ENCODE data around the gene FAM219A. TPM values are rescaled to one million over a fixed set of nuclear protein-coding genes. Genes with fewer than 3 reads are reported as not detected.

Gene FAM219A
- total RNA-seq, 1 donor from 2014 or later, result 22.9 TPM

DNA sequence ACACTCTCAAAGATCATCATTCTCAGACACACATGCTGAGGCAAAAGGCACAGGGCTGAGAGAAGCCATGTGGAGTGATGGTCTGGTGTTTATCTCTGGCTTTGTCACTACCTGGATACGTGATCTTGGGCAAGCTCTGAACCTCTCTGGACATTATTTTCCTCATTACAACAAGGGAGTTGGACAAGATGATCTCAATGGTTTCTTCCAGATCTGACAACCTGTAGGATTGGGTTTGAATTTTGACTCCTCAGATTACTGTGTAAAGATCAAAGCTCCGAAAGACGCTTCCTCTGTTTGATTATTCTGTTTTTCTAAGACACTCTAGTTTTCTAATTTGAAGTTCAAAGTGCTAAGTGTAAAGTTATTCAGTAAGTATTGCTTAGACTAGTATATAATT, 109.0 kb downstream of the FAM219A start:
- TF ChIP-seq, protein P1, sequence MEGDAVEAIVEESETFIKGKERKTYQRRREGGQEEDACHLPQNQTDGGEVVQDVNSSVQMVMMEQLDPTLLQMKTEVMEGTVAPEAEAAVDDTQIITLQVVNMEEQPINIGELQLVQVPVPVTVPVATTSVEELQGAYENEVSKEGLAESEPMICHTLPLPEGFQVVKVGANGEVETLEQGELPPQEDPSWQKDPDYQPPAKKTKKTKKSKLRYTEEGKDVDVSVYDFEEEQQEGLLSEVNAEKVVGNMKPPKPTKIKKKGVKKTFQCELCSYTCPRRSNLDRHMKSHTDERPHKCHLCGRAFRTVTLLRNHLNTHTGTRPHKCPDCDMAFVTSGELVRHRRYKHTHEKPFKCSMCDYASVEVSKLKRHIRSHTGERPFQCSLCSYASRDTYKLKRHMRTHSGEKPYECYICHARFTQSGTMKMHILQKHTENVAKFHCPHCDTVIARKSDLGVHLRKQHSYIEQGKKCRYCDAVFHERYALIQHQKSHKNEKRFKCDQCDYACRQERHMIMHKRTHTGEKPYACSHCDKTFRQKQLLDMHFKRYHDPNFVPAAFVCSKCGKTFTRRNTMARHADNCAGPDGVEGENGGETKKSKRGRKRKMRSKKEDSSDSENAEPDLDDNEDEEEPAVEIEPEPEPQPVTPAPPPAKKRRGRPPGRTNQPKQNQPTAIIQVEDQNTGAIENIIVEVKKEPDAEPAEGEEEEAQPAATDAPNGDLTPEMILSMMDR (IDR thresholded peaks at IDR 0.05; ENCODE audit: borderline replicate concordance), result no peak
- no peak for DNase-seq
- Histone ChIP-seq H3K27ac (replicated peaks) (no peak overlapping the region), H3K4me1 (peaks cover 21% of the 10 kb centered on the region), H3K36me3 (no peaks in the 10 kb centered on the region), H3K9me3 (replicated peaks) (no peaks in the 10 kb centered on the region), H3K27me3 (ENCODE audit: low read depth) (no peaks in the 10 kb centered on the region), H3K4me3 (no peak overlapping the region)
- intact Hi-C loops (cut with micrococcal nuclease), result no loop called here

Other genes starting within 250 kb of the FAM219A start
- gene KIF24, start 129.3 kb downstream of the FAM219A start, total RNA-seq, result 0.63 TPM
- gene NUDT2, start 129.0 kb downstream of the FAM219A start, total RNA-seq, result 22.2 TPM
- gene MYORG, start 81.7 kb downstream of the FAM219A start, total RNA-seq, result 6.3 TPM
- not detected for gene DNAI1, start 235 bp upstream of the FAM219A start, total RNA-seq
- not detected for gene ENHO, start 64.4 kb upstream of the FAM219A start, total RNA-seq
- gene CNTFR, start 131.2 kb upstream of the FAM219A start, total RNA-seq, result 4.6 TPM
- 42.8 TPM for gene RPP25L, start 153.5 kb upstream of the FAM219A start, total RNA-seq
- 135 TPM for gene DCTN3, start 161.9 kb upstream of the FAM219A start, total RNA-seq
- gene ARID3C, start 170.5 kb upstream of the FAM219A start, total RNA-seq, result not detected
- gene SIGMAR1, start 179.2 kb upstream of the FAM219A start, total RNA-seq, result 20.0 TPM
- gene GALT, start 188.1 kb upstream of the FAM219A start, total RNA-seq, result 51.5 TPM
- gene IL11RA, start 193.6 kb upstream of the FAM219A start, total RNA-seq, result 56.5 TPM
- gene CCL27, start 204.1 kb upstream of the FAM219A start, total RNA-seq, result 0.41 TPM
- gene CCL19, start 232.7 kb upstream of the FAM219A start, total RNA-seq, result 0.69 TPM